ENCODE results near the gene ZNF438.

DNA sequence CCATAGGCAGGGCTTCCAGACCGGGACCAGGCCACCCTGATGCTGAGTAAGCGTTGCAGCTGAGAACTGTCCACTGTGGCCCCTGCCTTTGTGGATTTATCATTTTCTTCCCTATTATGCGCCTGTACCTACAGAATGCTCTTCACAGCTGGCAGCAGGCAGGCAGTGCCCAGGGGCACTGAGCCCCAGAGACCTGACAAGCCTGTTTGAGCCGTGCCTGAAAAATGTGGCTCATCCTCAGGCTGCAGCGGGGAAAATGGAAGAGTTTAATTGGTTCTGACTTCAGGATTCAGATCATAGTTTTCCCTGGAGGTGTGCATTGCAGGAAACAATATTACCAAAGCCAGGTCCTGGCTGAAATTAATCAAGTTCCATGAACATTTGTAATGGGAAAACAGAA is 200.2 kb downstream of the ZNF438 start:
- TF ChIP-seq, protein P1, sequence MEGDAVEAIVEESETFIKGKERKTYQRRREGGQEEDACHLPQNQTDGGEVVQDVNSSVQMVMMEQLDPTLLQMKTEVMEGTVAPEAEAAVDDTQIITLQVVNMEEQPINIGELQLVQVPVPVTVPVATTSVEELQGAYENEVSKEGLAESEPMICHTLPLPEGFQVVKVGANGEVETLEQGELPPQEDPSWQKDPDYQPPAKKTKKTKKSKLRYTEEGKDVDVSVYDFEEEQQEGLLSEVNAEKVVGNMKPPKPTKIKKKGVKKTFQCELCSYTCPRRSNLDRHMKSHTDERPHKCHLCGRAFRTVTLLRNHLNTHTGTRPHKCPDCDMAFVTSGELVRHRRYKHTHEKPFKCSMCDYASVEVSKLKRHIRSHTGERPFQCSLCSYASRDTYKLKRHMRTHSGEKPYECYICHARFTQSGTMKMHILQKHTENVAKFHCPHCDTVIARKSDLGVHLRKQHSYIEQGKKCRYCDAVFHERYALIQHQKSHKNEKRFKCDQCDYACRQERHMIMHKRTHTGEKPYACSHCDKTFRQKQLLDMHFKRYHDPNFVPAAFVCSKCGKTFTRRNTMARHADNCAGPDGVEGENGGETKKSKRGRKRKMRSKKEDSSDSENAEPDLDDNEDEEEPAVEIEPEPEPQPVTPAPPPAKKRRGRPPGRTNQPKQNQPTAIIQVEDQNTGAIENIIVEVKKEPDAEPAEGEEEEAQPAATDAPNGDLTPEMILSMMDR (conservative IDR thresholded peaks at IDR 0.05; ENCODE audit: low read depth, low read length), result no peak
- TF ChIP-seq EZH2 (IDR thresholded peaks at IDR 0.05; ENCODE audit: borderline replicate concordance, low read depth, low read length, poor library complexity, severe bottlenecking), result no peak
